Measurements from ENCODE around the gene COL23A1.

Gene COL23A1

DNA sequence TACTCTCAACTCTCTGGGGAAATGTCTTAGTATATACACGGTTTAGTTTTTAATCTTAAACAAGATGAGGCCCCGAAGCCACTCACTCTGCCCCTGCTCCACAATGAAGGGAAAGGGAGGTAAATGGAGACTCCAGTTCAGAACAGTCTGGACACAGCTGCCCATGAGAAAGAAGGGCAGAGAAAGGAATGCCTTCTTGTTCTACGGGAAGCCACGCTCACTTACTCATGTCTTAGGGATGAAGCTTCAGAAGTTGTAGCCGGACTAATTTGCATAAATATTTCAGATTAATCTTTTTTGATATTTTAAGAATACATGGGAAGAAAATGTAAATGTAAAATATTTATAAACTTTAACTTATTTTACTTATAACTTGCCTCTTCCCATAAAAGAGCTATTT is 94.0 kb downstream of the COL23A1 start:
- no peaks in the 10 kb centered on the region for H3K79me2 ChIP-seq (ENCODE audit: low read length)
- no peak overlapping the region for H3K4me2 ChIP-seq (ENCODE audit: low read length)
- H3K27me3 ChIP-seq (ENCODE audit: low read depth, low read length), result no peaks in the 10 kb centered on the region; the same call in 1 of the 2 replicates

DNA sequence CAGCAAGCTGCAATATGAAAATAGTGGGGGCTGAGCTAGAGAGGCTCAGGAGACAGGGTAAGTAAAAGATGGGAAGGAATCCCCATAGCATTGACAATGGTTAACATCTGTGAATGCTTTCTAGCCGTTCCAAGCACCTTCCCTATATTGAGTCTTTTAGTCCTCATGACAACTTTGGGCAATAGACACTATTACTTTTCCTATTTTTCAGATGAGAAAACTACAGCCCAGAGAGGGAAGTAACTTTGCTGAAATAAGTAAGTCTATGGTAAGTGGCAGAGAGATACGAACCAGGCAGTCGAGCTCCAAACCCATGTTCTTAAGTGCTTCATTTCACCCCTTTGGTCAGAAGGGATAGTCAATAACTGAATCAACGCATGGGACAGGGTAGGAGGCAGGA is 94.5 kb downstream of the COL23A1 start:
- Histone ChIP-seq H3K27me3 (ENCODE audit: low read depth, low read length) (no peaks in the 10 kb centered on the region; the same call in 1 of the 2 replicates), H3K36me3 (replicated peaks; ENCODE audit: low read depth, low read length) (no peaks in the 10 kb centered on the region), H2AFZ (ENCODE audit: low read depth, low read length) (no peak overlapping the region), H3K9me3 (ENCODE audit: insufficient read depth, low read length) (no peaks in the 10 kb centered on the region), H3K4me2 (ENCODE audit: low read length) (no peak overlapping the region), H3K4me3 (ENCODE audit: low read length) (no peak overlapping the region), H4K20me1 (ENCODE audit: insufficient read depth, low read length) (no peaks in the 10 kb centered on the region), H3K79me2 (ENCODE audit: low read length) (no peaks in the 10 kb centered on the region), H3K27ac (ENCODE audit: low read length) (no peak overlapping the region), H3K4me1 (ENCODE audit: low read length) (no peaks in the 10 kb centered on the region), H3K9ac (ENCODE audit: low read length) (no peak overlapping the region)
- TF ChIP-seq CTCF (IDR thresholded peaks at IDR 0.05; ENCODE audit: low read depth, low read length) (no peak), EZH2phosphoT487 (IDR thresholded peaks at IDR 0.05; ENCODE audit: low read depth) (no peak)

More for the DNA sequence above, 94.0 kb downstream of the COL23A1 start:
- TF ChIP-seq CTCF (IDR thresholded peaks at IDR 0.05; ENCODE audit: low read depth, low read length) (no peak), EZH2phosphoT487 (IDR thresholded peaks at IDR 0.05; ENCODE audit: low read depth) (no peak)
- H4K20me1 ChIP-seq (ENCODE audit: insufficient read depth, low read length), result no peaks in the 10 kb centered on the region
- no peaks in the 10 kb centered on the region for H3K9me3 ChIP-seq (ENCODE audit: insufficient read depth, low read length)
- no peak overlapping the region for H2AFZ ChIP-seq (ENCODE audit: low read depth, low read length)
- no peaks in the 10 kb centered on the region for H3K36me3 ChIP-seq (replicated peaks; ENCODE audit: low read depth, low read length)
- H3K9ac ChIP-seq (ENCODE audit: low read length), result no peak overlapping the region
- no peak overlapping the region for H3K4me3 ChIP-seq (ENCODE audit: low read length)
- H3K27ac ChIP-seq (ENCODE audit: low read length), result no peak overlapping the region
- H3K4me1 ChIP-seq (ENCODE audit: low read length), result no peaks in the 10 kb centered on the region

GRCh38 chr5:178492278-178492677 is 97.9 kb downstream of the COL23A1 start:
- H3K4me3 ChIP-seq (ENCODE audit: low read length), result no peak overlapping the region
- no peaks in the 10 kb centered on the region for H3K79me2 ChIP-seq (ENCODE audit: low read length)
- no peak overlapping the region for H3K9ac ChIP-seq (ENCODE audit: low read length)
- no peaks in the 10 kb centered on the region for H4K20me1 ChIP-seq (ENCODE audit: insufficient read depth, low read length)
- no peak overlapping the region for H3K27ac ChIP-seq (ENCODE audit: low read length)
- H3K9me3 ChIP-seq (ENCODE audit: insufficient read depth, low read length), result no peaks in the 10 kb centered on the region
- TF ChIP-seq CTCF (IDR thresholded peaks at IDR 0.05; ENCODE audit: low read depth, low read length) (no peak), EZH2phosphoT487 (IDR thresholded peaks at IDR 0.05; ENCODE audit: low read depth) (no peak)
- H3K4me1 ChIP-seq (ENCODE audit: low read length), result no peaks in the 10 kb centered on the region
- H3K36me3 ChIP-seq (replicated peaks; ENCODE audit: low read depth, low read length), result no peaks in the 10 kb centered on the region
- no peaks in the 10 kb centered on the region; the same call in 1 of the 2 replicates for H3K27me3 ChIP-seq (ENCODE audit: low read depth, low read length)
- H3K4me2 ChIP-seq (ENCODE audit: low read length), result no peak overlapping the region
- no peak overlapping the region for H2AFZ ChIP-seq (ENCODE audit: low read depth, low read length)

GRCh38 chr5:178490935-178491652 is 99.1 kb downstream of the COL23A1 start:
- H2AFZ ChIP-seq (ENCODE audit: low read depth, low read length), result no peak overlapping the region
- TF ChIP-seq CTCF (IDR thresholded peaks at IDR 0.05; ENCODE audit: low read depth, low read length) (no peak), EZH2phosphoT487 (IDR thresholded peaks at IDR 0.05; ENCODE audit: low read depth) (no peak)
- no peaks in the 10 kb centered on the region for H3K4me1 ChIP-seq (ENCODE audit: low read length)
- H3K4me2 ChIP-seq (ENCODE audit: low read length), result no peak overlapping the region
- no peaks in the 10 kb centered on the region for H4K20me1 ChIP-seq (ENCODE audit: insufficient read depth, low read length)
- no peak overlapping the region for H3K9ac ChIP-seq (ENCODE audit: low read length)
- H3K27ac ChIP-seq (ENCODE audit: low read length), result no peak overlapping the region
- no peaks in the 10 kb centered on the region for H3K79me2 ChIP-seq (ENCODE audit: low read length)
- no peaks in the 10 kb centered on the region for H3K9me3 ChIP-seq (ENCODE audit: insufficient read depth, low read length)
- H3K27me3 ChIP-seq (ENCODE audit: low read depth, low read length), result no peaks in the 10 kb centered on the region; the same call in 1 of the 2 replicates
- H3K4me3 ChIP-seq (ENCODE audit: low read length), result no peak overlapping the region
- H3K36me3 ChIP-seq (replicated peaks; ENCODE audit: low read depth, low read length), result no peaks in the 10 kb centered on the region

Data from OCI-LY3 (cell line).